ENCODE data around the gene RNF186.
A peak's percentile ranks its signal among the peaks of the same experiment; 100 is the strongest.

The RNF186 gene, protein sequence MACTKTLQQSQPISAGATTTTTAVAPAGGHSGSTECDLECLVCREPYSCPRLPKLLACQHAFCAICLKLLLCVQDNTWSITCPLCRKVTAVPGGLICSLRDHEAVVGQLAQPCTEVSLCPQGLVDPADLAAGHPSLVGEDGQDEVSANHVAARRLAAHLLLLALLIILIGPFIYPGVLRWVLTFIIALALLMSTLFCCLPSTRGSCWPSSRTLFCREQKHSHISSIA

DNA sequence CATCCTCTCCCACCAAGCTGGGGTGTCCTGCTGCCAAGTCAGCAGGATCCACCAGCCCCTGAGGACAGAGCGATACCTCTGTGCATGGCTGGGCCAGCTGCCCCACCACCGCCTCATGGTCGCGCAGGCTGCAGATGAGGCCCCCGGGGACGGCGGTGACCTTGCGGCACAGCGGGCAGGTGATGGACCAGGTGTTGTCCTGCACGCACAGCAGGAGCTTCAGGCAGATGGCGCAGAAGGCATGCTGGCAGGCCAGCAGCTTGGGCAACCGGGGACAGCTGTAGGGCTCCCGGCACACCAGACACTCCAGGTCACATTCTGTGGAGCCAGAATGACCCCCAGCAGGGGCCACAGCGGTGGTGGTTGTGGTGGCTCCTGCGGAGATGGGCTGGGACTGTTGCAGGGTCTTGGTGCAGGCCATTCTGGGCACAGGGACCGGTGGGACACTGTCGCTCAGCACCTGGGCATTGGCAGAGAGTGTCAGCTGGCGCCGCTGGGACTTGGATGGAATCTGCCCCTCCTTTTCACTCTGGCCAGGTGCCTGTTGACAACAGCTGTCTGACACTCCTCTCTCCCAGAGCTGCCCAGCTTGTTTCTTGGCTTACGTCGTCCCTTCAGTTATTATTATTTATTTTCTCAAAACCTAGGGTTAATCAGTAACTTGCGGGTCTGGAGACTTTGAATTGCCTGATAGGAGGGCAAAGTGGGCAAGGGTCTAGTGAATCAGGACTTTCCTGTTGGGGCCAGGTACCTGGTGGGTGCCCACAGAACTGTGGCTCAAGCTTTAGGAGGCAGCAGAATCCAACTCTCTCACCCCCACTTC, at the start of gene RNF186:
Gene RNF186 (minus strand): TSS at position 603 of the 823 bp plus-strand sequence. CDS start 182 bp downstream, at position 421.
- H3K4me3 ChIP-seq (ENCODE audit: control insufficient read depth, low read depth, low read length), result no peak within 1 kb of the TSS
- TF ChIP-seq, protein P1, sequence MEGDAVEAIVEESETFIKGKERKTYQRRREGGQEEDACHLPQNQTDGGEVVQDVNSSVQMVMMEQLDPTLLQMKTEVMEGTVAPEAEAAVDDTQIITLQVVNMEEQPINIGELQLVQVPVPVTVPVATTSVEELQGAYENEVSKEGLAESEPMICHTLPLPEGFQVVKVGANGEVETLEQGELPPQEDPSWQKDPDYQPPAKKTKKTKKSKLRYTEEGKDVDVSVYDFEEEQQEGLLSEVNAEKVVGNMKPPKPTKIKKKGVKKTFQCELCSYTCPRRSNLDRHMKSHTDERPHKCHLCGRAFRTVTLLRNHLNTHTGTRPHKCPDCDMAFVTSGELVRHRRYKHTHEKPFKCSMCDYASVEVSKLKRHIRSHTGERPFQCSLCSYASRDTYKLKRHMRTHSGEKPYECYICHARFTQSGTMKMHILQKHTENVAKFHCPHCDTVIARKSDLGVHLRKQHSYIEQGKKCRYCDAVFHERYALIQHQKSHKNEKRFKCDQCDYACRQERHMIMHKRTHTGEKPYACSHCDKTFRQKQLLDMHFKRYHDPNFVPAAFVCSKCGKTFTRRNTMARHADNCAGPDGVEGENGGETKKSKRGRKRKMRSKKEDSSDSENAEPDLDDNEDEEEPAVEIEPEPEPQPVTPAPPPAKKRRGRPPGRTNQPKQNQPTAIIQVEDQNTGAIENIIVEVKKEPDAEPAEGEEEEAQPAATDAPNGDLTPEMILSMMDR (conservative IDR thresholded peaks at IDR 0.05; ENCODE audit: control insufficient read depth, insufficient read depth, low read depth, low read length), result no peak
- no peak for DNase-seq (ENCODE audit: low read depth)

- no peak overlapping the region for H3K4me3 ChIP-seq (ENCODE audit: control insufficient read depth, low read depth, low read length)
- DNase-seq (ENCODE audit: low read depth), result no peak
- TF ChIP-seq, protein P1 (conservative IDR thresholded peaks at IDR 0.05; ENCODE audit: control insufficient read depth, insufficient read depth, low read depth, low read length), result no peak
Observed at GRCh38 chr1:19864570-19865160, 49.6 kb upstream of the RNF186 start.

- no peak for DNase-seq (ENCODE audit: low read depth)
- TF ChIP-seq, protein P1 (conservative IDR thresholded peaks at IDR 0.05; ENCODE audit: control insufficient read depth, insufficient read depth, low read depth, low read length), result no peak
- H3K4me3 ChIP-seq (ENCODE audit: control insufficient read depth, low read depth, low read length), result no peak overlapping the region
Observed at GRCh38 chr1:19862944-19863343, 47.9 kb upstream of the RNF186 start.

DNA sequence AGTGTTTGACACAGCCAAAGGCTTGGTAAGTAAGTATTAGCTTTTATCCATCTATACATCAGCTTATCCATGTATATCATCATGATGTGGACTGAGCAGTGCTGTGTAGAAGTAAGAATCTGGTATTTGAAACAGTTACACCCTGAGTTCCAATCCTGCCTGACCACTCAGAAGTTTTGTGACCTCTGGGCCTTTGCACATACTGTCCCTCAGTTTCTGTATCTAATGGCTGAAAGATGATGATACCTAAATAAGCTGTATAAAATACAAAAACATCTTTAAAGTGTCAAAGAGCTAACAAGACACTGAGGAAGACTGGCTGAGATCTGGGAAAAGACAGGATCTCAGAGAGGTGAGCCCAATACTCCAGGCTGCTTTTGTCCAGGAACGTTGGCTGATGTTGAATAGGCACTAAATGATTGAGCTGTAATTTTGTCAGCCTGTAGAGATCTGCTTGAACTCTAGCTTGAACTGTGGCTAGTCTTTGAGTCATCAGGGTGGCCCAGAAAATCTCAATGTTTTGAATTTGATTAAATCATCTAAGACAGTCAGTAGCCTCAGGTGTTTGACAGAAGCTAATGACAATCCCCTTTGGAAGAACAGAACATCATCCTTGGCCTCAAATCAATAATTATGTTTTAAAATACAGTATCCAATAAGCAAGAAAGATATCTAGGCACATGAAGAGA, 46.9 kb upstream of the RNF186 start:
- TF ChIP-seq, protein P1 (conservative IDR thresholded peaks at IDR 0.05; ENCODE audit: control insufficient read depth, insufficient read depth, low read depth, low read length), result no peak
- no peak for DNase-seq (ENCODE audit: low read depth)
- no peak overlapping the region for H3K4me3 ChIP-seq (ENCODE audit: control insufficient read depth, low read depth, low read length)

GRCh38 chr1:19861034-19861433, 46.0 kb upstream of the RNF186 start:
- TF ChIP-seq, protein P1 (conservative IDR thresholded peaks at IDR 0.05; ENCODE audit: control insufficient read depth, insufficient read depth, low read depth, low read length), result no peak
- peak; percentile 62 for DNase-seq (ENCODE audit: low read depth)
- H3K4me3 ChIP-seq (ENCODE audit: control insufficient read depth, low read depth, low read length), result no peak overlapping the region

DNA sequence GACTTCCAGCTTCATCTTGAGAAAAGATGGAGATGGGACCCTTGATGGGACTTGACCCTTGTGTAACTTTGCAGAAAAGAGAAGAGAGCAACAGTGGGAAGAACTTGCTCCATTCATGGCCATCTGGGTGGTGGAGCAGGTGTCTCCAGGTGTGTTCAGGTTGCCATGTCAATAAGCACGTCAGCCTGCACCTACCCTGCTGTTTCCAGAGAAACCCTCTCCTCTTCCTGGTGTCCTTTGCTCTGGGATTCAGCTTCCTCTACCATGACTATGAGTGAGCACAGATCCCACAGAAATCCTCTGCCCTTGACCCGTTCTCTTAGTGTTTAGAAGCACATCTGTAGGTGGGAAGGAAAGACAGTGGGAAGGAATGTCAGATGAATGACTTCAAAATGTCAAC, 45.3 kb upstream of the RNF186 start:
- no peak overlapping the region for H3K4me3 ChIP-seq (ENCODE audit: control insufficient read depth, low read depth, low read length)
- TF ChIP-seq, protein P1 (conservative IDR thresholded peaks at IDR 0.05; ENCODE audit: control insufficient read depth, insufficient read depth, low read depth, low read length), result no peak
- no peak for DNase-seq (ENCODE audit: low read depth)

All from fibroblast of mammary gland (primary cell).